Endothelial cell (in vitro differentiated cells): ENCODE measurements around the gene HOXA7. TPM values are rescaled to one million over a fixed set of nuclear protein-coding genes. Genes with fewer than 3 reads are reported as not detected.

ENCODE experiments used
- DNase-seq: peaks from one replicate; pipeline ENCODE4 v3.0.0; 2021; ENCODE audit warnings: low spot score
- H3K27ac Mint-ChIP-seq: one replicate; pipeline ENCODE4 v1.8.0; 2021; ENCODE audit warnings: mixed read lengths, inconsistent platforms; ENCODE audit not compliant: unreplicated experiment
- H3K27me3 Mint-ChIP-seq: one replicate; pipeline ENCODE4 v1.8.0; 2021; ENCODE audit warnings: mild to moderate bottlenecking, moderate library complexity, mixed read lengths, inconsistent platforms; ENCODE audit not compliant: unreplicated experiment
- H3K36me3 Mint-ChIP-seq: one replicate; pipeline ENCODE4 v1.8.0; 2021; ENCODE audit warnings: mild to moderate bottlenecking, low read depth, mixed read lengths, inconsistent platforms; ENCODE audit not compliant: unreplicated experiment
- H3K4me1 Mint-ChIP-seq: one replicate; pipeline ENCODE4 v1.8.0; 2021; ENCODE audit warnings: mild to moderate bottlenecking, mixed read lengths, inconsistent platforms; ENCODE audit not compliant: unreplicated experiment
- H3K4me3 Mint-ChIP-seq: one replicate; pipeline ENCODE4 v1.8.0; 2021; ENCODE audit warnings: mild to moderate bottlenecking, mixed read lengths, inconsistent platforms; ENCODE audit not compliant: unreplicated experiment
- H3K9me3 Mint-ChIP-seq: one replicate; pipeline ENCODE4 v1.8.0; 2021; ENCODE audit warnings: mixed read lengths, inconsistent platforms; ENCODE audit not compliant: unreplicated experiment
- total RNA-seq: library from RNA; stranded (reverse); fragmentation: NEBNext Ultra II Directional; extraction: Animal tissue kit (Norgen Biotek cat#: 25700); gene quantifications from one replicate; pipeline ENCODE4 v1.2.1, GENCODE V29; 2021; ENCODE audit not compliant: unreplicated experiment
- TF ChIP-seq, protein P1 (sequence below): fragments of 200-600 bp; sonication (generic); IDR thresholded peaks from one replicate; pipeline ENCODE4 v1.5.0; 2021; ENCODE audit warnings: antibody characterized with exemption; ENCODE audit not compliant: unreplicated experiment

HOXA7 gene
- total RNA-seq, 1 donor from 2014 or later = not detected

- TF ChIP-seq, protein P1, sequence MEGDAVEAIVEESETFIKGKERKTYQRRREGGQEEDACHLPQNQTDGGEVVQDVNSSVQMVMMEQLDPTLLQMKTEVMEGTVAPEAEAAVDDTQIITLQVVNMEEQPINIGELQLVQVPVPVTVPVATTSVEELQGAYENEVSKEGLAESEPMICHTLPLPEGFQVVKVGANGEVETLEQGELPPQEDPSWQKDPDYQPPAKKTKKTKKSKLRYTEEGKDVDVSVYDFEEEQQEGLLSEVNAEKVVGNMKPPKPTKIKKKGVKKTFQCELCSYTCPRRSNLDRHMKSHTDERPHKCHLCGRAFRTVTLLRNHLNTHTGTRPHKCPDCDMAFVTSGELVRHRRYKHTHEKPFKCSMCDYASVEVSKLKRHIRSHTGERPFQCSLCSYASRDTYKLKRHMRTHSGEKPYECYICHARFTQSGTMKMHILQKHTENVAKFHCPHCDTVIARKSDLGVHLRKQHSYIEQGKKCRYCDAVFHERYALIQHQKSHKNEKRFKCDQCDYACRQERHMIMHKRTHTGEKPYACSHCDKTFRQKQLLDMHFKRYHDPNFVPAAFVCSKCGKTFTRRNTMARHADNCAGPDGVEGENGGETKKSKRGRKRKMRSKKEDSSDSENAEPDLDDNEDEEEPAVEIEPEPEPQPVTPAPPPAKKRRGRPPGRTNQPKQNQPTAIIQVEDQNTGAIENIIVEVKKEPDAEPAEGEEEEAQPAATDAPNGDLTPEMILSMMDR = no peak
- DNase-seq = no peak
- H3K36me3 Mint-ChIP-seq = peaks cover 3% of the 10 kb centered on the region
- no peak overlapping the region for H3K27ac Mint-ChIP-seq
- peaks cover 59% of the 10 kb centered on the region for H3K27me3 Mint-ChIP-seq
- H3K4me1 Mint-ChIP-seq = peaks cover 22% of the 10 kb centered on the region
- H3K9me3 Mint-ChIP-seq = no peaks in the 10 kb centered on the region
- H3K4me3 Mint-ChIP-seq = no peak overlapping the region
Measured at GRCh38 chr7:27154369-27154768, 2.1 kb downstream of the HOXA7 start.

DNA sequence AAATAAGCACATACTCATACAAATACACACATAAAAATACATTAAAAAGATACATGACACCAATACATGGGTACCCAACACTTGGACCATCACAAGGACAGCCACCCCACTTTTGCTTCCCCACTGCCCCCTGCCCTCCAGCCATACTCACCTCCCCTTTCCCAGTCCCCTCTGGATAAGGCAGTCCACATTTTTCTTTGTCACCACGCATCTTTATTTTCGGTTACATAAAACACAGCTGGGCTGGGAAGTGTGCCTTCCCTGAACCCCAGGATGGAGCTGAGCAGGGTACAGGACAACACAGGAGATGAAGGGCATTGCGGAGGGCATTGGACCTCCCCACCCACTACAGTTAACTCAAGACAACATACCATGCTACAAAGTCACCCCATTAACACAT, 2.9 kb downstream of the HOXA7 start:
- H3K4me1 Mint-ChIP-seq = peaks cover 22% of the 10 kb centered on the region
- H3K27me3 Mint-ChIP-seq = peaks cover 55% of the 10 kb centered on the region
- no peak overlapping the region for H3K4me3 Mint-ChIP-seq
- peaks cover 3% of the 10 kb centered on the region for H3K36me3 Mint-ChIP-seq
- no peak for DNase-seq
- H3K27ac Mint-ChIP-seq = no peak overlapping the region
- H3K9me3 Mint-ChIP-seq = no peaks in the 10 kb centered on the region
- TF ChIP-seq, protein P1 = no peak

- H3K9me3 Mint-ChIP-seq = no peaks in the 10 kb centered on the region
- TF ChIP-seq, protein P1 = no peak
- H3K4me3 Mint-ChIP-seq = no peak overlapping the region
- H3K4me1 Mint-ChIP-seq = peaks cover 28% of the 10 kb centered on the region
- DNase-seq = no peak
- peaks cover 57% of the 10 kb centered on the region for H3K27me3 Mint-ChIP-seq
- peaks cover 3% of the 10 kb centered on the region for H3K36me3 Mint-ChIP-seq
- H3K27ac Mint-ChIP-seq = no peak overlapping the region
Measured at GRCh38 chr7:27152816-27153442, 3.5 kb downstream of the HOXA7 start.

- no peak for DNase-seq
- TF ChIP-seq, protein P1 = no peak
- Mint-ChIP-seq H3K4me1 (peaks cover 29% of the 10 kb centered on the region), H3K27me3 (peaks cover 56% of the 10 kb centered on the region), H3K27ac (peak within 1 kb of the TSS; percentile 67), H3K4me3 (peak within 1 kb of the TSS; percentile 73), H3K36me3 (peaks cover 3% of the 10 kb centered on the region), H3K9me3 (no peaks in the 10 kb centered on the region)
Measured at GRCh38 chr7:27151931-27152815, 4.3 kb downstream of the HOXA7 start, which contains the start of gene HOXA3. HOXA3 (minus strand) TSS chr7:27152583; CDS start chr7:27110640, 41,943 bp downstream.
